Measurements from ENCODE around the gene PARN. TPM values are rescaled to one million over a fixed set of nuclear protein-coding genes. Genes with fewer than 3 reads are reported as not detected.

The PARN gene
- total RNA-seq, 1 donor from 2014 or later: 25.2 TPM

- Mint-ChIP-seq H3K27ac (ENCODE audit: unreplicated experiment) (no peak overlapping the region), H3K9me3 (ENCODE audit: unreplicated experiment) (no peaks in the 10 kb centered on the region), H3K27me3 (ENCODE audit: unreplicated experiment) (no peaks in the 10 kb centered on the region), H3K4me1 (ENCODE audit: unreplicated experiment) (peaks cover 3% of the 10 kb centered on the region), H3K4me3 (ENCODE audit: unreplicated experiment) (no peak overlapping the region), H3K36me3 (ENCODE audit: low read depth, unreplicated experiment) (no peaks in the 10 kb centered on the region)
- TF ChIP-seq, protein P1, sequence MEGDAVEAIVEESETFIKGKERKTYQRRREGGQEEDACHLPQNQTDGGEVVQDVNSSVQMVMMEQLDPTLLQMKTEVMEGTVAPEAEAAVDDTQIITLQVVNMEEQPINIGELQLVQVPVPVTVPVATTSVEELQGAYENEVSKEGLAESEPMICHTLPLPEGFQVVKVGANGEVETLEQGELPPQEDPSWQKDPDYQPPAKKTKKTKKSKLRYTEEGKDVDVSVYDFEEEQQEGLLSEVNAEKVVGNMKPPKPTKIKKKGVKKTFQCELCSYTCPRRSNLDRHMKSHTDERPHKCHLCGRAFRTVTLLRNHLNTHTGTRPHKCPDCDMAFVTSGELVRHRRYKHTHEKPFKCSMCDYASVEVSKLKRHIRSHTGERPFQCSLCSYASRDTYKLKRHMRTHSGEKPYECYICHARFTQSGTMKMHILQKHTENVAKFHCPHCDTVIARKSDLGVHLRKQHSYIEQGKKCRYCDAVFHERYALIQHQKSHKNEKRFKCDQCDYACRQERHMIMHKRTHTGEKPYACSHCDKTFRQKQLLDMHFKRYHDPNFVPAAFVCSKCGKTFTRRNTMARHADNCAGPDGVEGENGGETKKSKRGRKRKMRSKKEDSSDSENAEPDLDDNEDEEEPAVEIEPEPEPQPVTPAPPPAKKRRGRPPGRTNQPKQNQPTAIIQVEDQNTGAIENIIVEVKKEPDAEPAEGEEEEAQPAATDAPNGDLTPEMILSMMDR (IDR thresholded peaks at IDR 0.05; ENCODE audit: unreplicated experiment): no peak
- no peak for DNase-seq (ENCODE audit: low spot score)
Measured at GRCh38 chr16:14565688-14566025, 64.4 kb downstream of the PARN start.

DNA sequence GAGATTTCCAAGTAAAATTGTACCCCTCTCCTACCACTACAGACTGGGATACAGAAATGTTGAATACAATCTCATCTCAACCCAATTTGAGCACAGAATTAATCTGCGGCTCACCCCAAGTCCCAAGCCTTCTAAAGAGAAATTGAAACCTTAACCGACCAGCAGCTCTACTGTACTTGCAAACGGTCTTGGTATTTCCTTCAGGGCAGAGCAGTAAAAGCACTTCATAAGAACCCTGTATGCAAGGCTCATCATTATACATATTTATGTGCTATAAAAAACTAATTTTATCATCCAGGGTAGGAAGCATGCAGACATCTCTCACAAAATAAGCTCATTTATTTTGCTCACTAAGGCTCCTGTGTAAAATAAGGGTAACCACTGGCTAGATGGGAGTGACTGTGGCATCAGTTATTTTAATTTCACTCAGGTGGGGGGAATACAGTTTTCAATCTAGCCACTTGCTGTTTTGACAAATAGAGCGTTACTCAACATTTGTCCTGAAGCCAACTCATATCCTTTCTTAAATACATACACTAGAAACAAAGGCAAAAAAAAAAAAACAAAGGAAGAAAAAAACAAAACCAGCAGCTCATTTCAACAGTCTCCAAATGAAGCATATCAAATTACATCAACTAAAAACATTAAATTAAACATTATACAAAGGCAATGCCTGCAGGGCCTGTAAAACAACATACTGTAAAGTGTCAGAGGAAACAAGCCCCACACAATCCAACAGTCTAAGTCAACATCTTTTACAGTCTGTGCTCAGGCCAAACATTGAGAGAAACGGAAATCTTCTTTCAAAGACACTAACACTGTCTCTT, 65.0 kb downstream of the PARN start:
- Mint-ChIP-seq H3K4me1 (ENCODE audit: unreplicated experiment) (peaks cover 3% of the 10 kb centered on the region), H3K27ac (ENCODE audit: unreplicated experiment) (no peak overlapping the region)
- TF ChIP-seq, protein P1 (IDR thresholded peaks at IDR 0.05; ENCODE audit: unreplicated experiment): no peak

GRCh38 chr16:14564323-14564722, 65.7 kb downstream of the PARN start:
- Mint-ChIP-seq H3K4me3 (ENCODE audit: unreplicated experiment) (no peak overlapping the region), H3K4me1 (ENCODE audit: unreplicated experiment) (peaks cover 3% of the 10 kb centered on the region), H3K27me3 (ENCODE audit: unreplicated experiment) (no peaks in the 10 kb centered on the region), H3K27ac (ENCODE audit: unreplicated experiment) (no peak overlapping the region), H3K36me3 (ENCODE audit: low read depth, unreplicated experiment) (no peaks in the 10 kb centered on the region), H3K9me3 (ENCODE audit: unreplicated experiment) (no peaks in the 10 kb centered on the region)
- TF ChIP-seq, protein P1 (IDR thresholded peaks at IDR 0.05; ENCODE audit: unreplicated experiment): no peak
- no peak for DNase-seq (ENCODE audit: low spot score)

More for the DNA sequence above, 65.0 kb downstream of the PARN start:
- DNase-seq (ENCODE audit: low spot score): no peak
- no peak overlapping the region for H3K4me3 Mint-ChIP-seq (ENCODE audit: unreplicated experiment)
- H3K27me3 Mint-ChIP-seq (ENCODE audit: unreplicated experiment): no peaks in the 10 kb centered on the region
- no peaks in the 10 kb centered on the region for H3K9me3 Mint-ChIP-seq (ENCODE audit: unreplicated experiment)
- H3K36me3 Mint-ChIP-seq (ENCODE audit: low read depth, unreplicated experiment): no peaks in the 10 kb centered on the region

- H3K27ac Mint-ChIP-seq (ENCODE audit: unreplicated experiment): no peak overlapping the region
Measured at GRCh38 chr16:14562691-14563491, 67.2 kb downstream of the PARN start.

More at GRCh38 chr16:14562691-14563491, 67.2 kb downstream of the PARN start:
- TF ChIP-seq, protein P1 (IDR thresholded peaks at IDR 0.05; ENCODE audit: unreplicated experiment): no peak
- no peaks in the 10 kb centered on the region for H3K27me3 Mint-ChIP-seq (ENCODE audit: unreplicated experiment)
- no peaks in the 10 kb centered on the region for H3K9me3 Mint-ChIP-seq (ENCODE audit: unreplicated experiment)
- no peak overlapping the region for H3K4me3 Mint-ChIP-seq (ENCODE audit: unreplicated experiment)
- no peak for DNase-seq (ENCODE audit: low spot score)
- H3K36me3 Mint-ChIP-seq (ENCODE audit: low read depth, unreplicated experiment): no peaks in the 10 kb centered on the region
- H3K4me1 Mint-ChIP-seq (ENCODE audit: unreplicated experiment): peaks cover 3% of the 10 kb centered on the region

Measured in endothelial cell (in vitro differentiated cells).